K562 (cell line): ENCODE measurements around the gene DCXR. TPM values are rescaled to one million over a fixed set of nuclear protein-coding genes. Genes with fewer than 3 reads are reported as not detected.

Experiments
- ATAC-seq: fragments of 200-7000 bp; cut with Tn5 transposase; 3 replicates; pipeline ENCODE4 v1.9.1; 2020; ENCODE audit warnings: moderate library complexity
- BruUV-seq: library from RNA; stranded (reverse); fragments of 400-500 nt; replicated peaks from 2 replicates; lab custom pipeline; 2021; lab: Mats Ljungman, UMichigan
- CTCF ChIA-PET: fragments of 300-600 bp; formaldehyde crosslinking; extraction: SDS; loops from one replicate; lab custom pipeline; 2021; ENCODE audit warnings: low intra/inter-chr PET ratio; lab: Yijun Ruan, JAX
- POLR2A ChIA-PET: fragments of 300-600, 350-650 bp; sonication (Branson Sonifier 250); formaldehyde crosslinking; extraction: SDS; loops from one replicate; lab custom pipeline; 2021; ENCODE audit warnings: antibody characterized with exemption, inconsistent platforms; lab: Yijun Ruan, JAX
- DNase-seq, 4 experiments: peaks; one replicate each; pipeline versions ENCODE4 v3.0.0 to v3.0.0-alpha.2; 2011 to 2018; ENCODE audit warnings: low spot score in 3 of 4, mixed read lengths in 3 of 4; ENCODE audit errors: extremely low read depth in 1 of 4
- FAIRE-seq: peaks from 2 replicates; lab custom pipeline; 2011; peaks lifted over from hg19 to GRCh38; lab: Jason Lieb, UNC
- H2AFZ ChIP-seq: 2 replicates; pipeline ENCODE4 v1.6.0; 2011; ENCODE audit warnings: low read depth, low read length, control low read depth, inconsistent platforms
- H3K27ac ChIP-seq: fragments of 200-600 bp; 3 replicates; pipeline ENCODE4 v1.8.0; 2011; ENCODE audit warnings: low read depth, mild to moderate bottlenecking, control low read depth, inconsistent platforms, low read length, moderate library complexity, mixed read lengths; ENCODE audit errors: extremely low read depth
- H3K27me3 ChIP-seq, 2 experiments: fragments of 300-600 bp in 1 of 2; 2 replicates in 1 of 2; 3 replicates in 1 of 2; pipeline versions ENCODE4 v1.6.0 to v1.8.0; 2011; ENCODE audit warnings: inconsistent platforms in 2 of 2, low read length in 2 of 2, mild to moderate bottlenecking in 1 of 2, mixed read lengths in 1 of 2, moderate library complexity in 1 of 2; ENCODE audit not compliant: control insufficient read depth in 2 of 2, insufficient read depth in 2 of 2
- H3K36me3 ChIP-seq: fragments of 300-600 bp; 3 replicates; pipeline ENCODE4 v1.8.0; 2011; ENCODE audit warnings: mild to moderate bottlenecking, low read length, inconsistent platforms; ENCODE audit not compliant: control insufficient read depth, insufficient read depth
- H3K4me1 ChIP-seq, 2 experiments: fragments of 200-600 bp in 1 of 2; replicated peaks in 1 of 2; 2 replicates in 1 of 2; 3 replicates in 1 of 2; pipeline versions ENCODE4 v1.5.1 to v1.8.0; 2011; ENCODE audit warnings: inconsistent platforms in 2 of 2, low read length in 2 of 2, mild to moderate bottlenecking in 1 of 2, mixed read lengths in 1 of 2, moderate library complexity in 1 of 2; ENCODE audit not compliant: control insufficient read depth in 2 of 2, insufficient read depth in 2 of 2
- H3K4me2 ChIP-seq: 2 replicates; pipeline ENCODE4 v1.6.1; 2011; ENCODE audit warnings: low read length, control low read depth, inconsistent platforms, mixed read lengths; ENCODE audit not compliant: insufficient read depth
- H3K4me3 ChIP-seq: fragments of 200-600 bp; sonication (generic), shearing (Covaris generic); 2 replicates; pipeline ENCODE4 v1.5.1; 2016; ENCODE audit warnings: control low read depth, inconsistent platforms
- H3K79me2 ChIP-seq: fragments of 200-600 bp; 3 replicates; pipeline ENCODE4 v1.8.0; 2011; ENCODE audit warnings: low read length, inconsistent platforms; ENCODE audit not compliant: control insufficient read depth, insufficient read depth
- H3K9ac ChIP-seq, 2 experiments: 2 replicates each; pipeline versions ENCODE4 v1.6.0 to v1.6.1; 2011; ENCODE audit warnings: low read depth in 2 of 2, low read length in 2 of 2, control low read depth in 1 of 2, inconsistent platforms in 1 of 2, mild to moderate bottlenecking in 1 of 2, mixed read lengths in 1 of 2; ENCODE audit not compliant: insufficient read depth in 1 of 2
- H3K9me1 ChIP-seq: one replicate; pipeline ENCODE4 v1.6.0; 2011; ENCODE audit warnings: inconsistent platforms, mild to moderate bottlenecking, low read length, moderate library complexity; ENCODE audit not compliant: control insufficient read depth, insufficient read depth
- H3K9me3 ChIP-seq: replicated peaks from 2 replicates; pipeline ENCODE4 v1.5.1; 2011; ENCODE audit warnings: low read depth, low read length, inconsistent platforms; ENCODE audit not compliant: control insufficient read depth, insufficient read depth
- H4K20me1 ChIP-seq: replicated peaks from 2 replicates; pipeline ENCODE4 v1.6.1; 2011; ENCODE audit warnings: low read length, inconsistent platforms, mixed read lengths; ENCODE audit not compliant: control insufficient read depth, insufficient read depth
- ASH1L ChIP-seq: fragments of 450-650 bp; IDR thresholded peaks from 2 replicates; pipeline ENCODE4 v1.6.1; 2018; ENCODE audit warnings: borderline replicate concordance, mild to moderate bottlenecking, low read depth; ENCODE audit not compliant: partially characterized antibody
- ELF2 ChIP-seq: fragments of 250-450 bp; sonication (Bioruptor Pico); IDR thresholded peaks from 2 replicates; pipeline ENCODE4 v1.5.0; 2021; ENCODE audit warnings: mild to moderate bottlenecking
- ELF4 ChIP-seq: fragments of 450-650 bp; formaldehyde crosslinking; IDR thresholded peaks from 2 replicates; pipeline ENCODE4 v1.4.0; 2022; ENCODE audit warnings: missing genetic modification characterization
- ETS2 ChIP-seq: IDR thresholded peaks from 2 replicates; pipeline ENCODE4 v1.6.1; 2016; ENCODE audit warnings: borderline replicate concordance, missing genetic modification characterization, mild to moderate bottlenecking, moderate library complexity, missing compliant biosample characterization; ENCODE audit not compliant: poor library complexity, severe bottlenecking
- HNRNPH1 ChIP-seq: fragments of 200-400 bp; formaldehyde crosslinking; optimal IDR thresholded peaks from 2 replicates; pipeline ENCODE3; 2017; ENCODE audit warnings: low read depth, mild to moderate bottlenecking, low read length, moderate library complexity
- HNRNPK ChIP-seq: fragments of 200-400 bp; formaldehyde crosslinking; IDR thresholded peaks from one replicate; pipeline ENCODE4 v1.6.1; 2018; ENCODE audit warnings: mild to moderate bottlenecking, low read depth, low read length; ENCODE audit not compliant: poor library complexity, severe bottlenecking
- IRF2 ChIP-seq: sonication (generic); formaldehyde crosslinking; IDR thresholded peaks from 2 replicates; pipeline ENCODE4 v1.8.1; 2022; ENCODE audit warnings: mild to moderate bottlenecking, missing genetic modification reagents
- LEF1 ChIP-seq: fragments of 450-650 bp; IDR thresholded peaks from 2 replicates; pipeline ENCODE4 v1.6.1; 2016; ENCODE audit warnings: mild to moderate bottlenecking
- NCOA6 ChIP-seq: fragments of 450-650 bp; IDR thresholded peaks from 2 replicates; pipeline ENCODE4 v1.6.1; 2017; ENCODE audit warnings: mild to moderate bottlenecking
- NEUROD1 ChIP-seq: fragments of 150-350 bp; IDR thresholded peaks from 2 replicates; pipeline ENCODE4 v1.6.1; 2014; ENCODE audit warnings: borderline replicate concordance, low read length, low read depth; ENCODE audit not compliant: partially characterized antibody
- POLR2AphosphoS5 ChIP-seq: IDR thresholded peaks from 2 replicates; pipeline ENCODE4 v1.6.1; 2011; ENCODE audit warnings: mild to moderate bottlenecking, low read depth, low read length, moderate library complexity; ENCODE audit not compliant: control insufficient read depth, insufficient read depth
- PTTG1 ChIP-seq: fragments of 450-650 bp; IDR thresholded peaks from 2 replicates; pipeline ENCODE4 v1.6.1; 2016; ENCODE audit warnings: low read depth, mild to moderate bottlenecking, missing genetic modification characterization, missing compliant biosample characterization
- TCF3 ChIP-seq: sonication (generic); formaldehyde crosslinking; IDR thresholded peaks from 2 replicates; pipeline ENCODE4 v1.4.0; 2020; ENCODE audit warnings: mild to moderate bottlenecking, missing genetic modification reagents
- U2AF2 ChIP-seq: fragments of 200-400 bp; formaldehyde crosslinking; optimal IDR thresholded peaks from 2 replicates; pipeline ENCODE3; 2017; ENCODE audit warnings: low read depth, mild to moderate bottlenecking, low read length
- ZNF436 ChIP-seq: fragments of 250-450, 450-650 bp; sonication (Bioruptor Pico); formaldehyde crosslinking; IDR thresholded peaks from 2 replicates; pipeline ENCODE4 v1.7.0; 2020; ENCODE audit warnings: mild to moderate bottlenecking
- WGBS: fragments of 100-300 bp; shearing (Covaris generic); methylation state at CpG from one replicate; pipeline ENCODE4 v1.1.6; 2016; ENCODE audit warnings: low coverage, mixed read lengths; ENCODE audit not compliant: insufficient coverage; ENCODE audit errors: missing lambda C conversion rate; 5-methylcytosine and 5-hydroxymethylcytosine counted together
- in situ Hi-C: fragments of 300-500 bp; cut with MboI; formaldehyde crosslinking; loops from 4 replicates; pipeline ENCODE4 v1.15.0; 2018; ENCODE audit warnings: inconsistent platforms, mixed read lengths
- intact Hi-C: fragments of 100-400 bp; cut with micrococcal nuclease; formaldehyde crosslinking; loops from 2 replicates; pipeline ENCODE4 v1.14.2; 2022
- polyA plus RNA-seq, 8 experiments: library from polyadenylated mRNA; depleted of rRNA in 4 of 8; stranded (reverse) in 5 of 8; unstranded in 3 of 8; fragments of >200 nt; fragmentation: Nextera tagmentation in 2 of 8; fragmentation: Illumina TruSeq in 1 of 8; extraction: Ambion mirVana in 2 of 8; extraction: Trizol in 1 of 8; gene quantifications; 2 replicates each; pipeline versions ENCODE4 v1.2.1 to v1.2.3, GENCODE V29; 2011 to 2014; ENCODE audit warnings: inconsistent platforms in 1 of 8, missing spikeins in 1 of 8
- total RNA-seq, 7 experiments: library from RNA; depleted of rRNA in 6 of 7; stranded (reverse); fragments of >200 nt in 6 of 7; fragmentation: Illumina TruSeq in 2 of 7; extraction: Trizol in 2 of 7; gene quantifications; 2 replicates each; pipeline versions ENCODE4 v1.2.1 to v1.2.3, GENCODE V29; 2011 to 2021; ENCODE audit warnings: low replicate concordance in 1 of 7
- TF ChIP-seq, protein P1 (sequence below): sonication (generic); formaldehyde crosslinking; IDR thresholded peaks from 2 replicates; pipeline ENCODE4 v1.8.0; 2022; ENCODE audit warnings: mild to moderate bottlenecking, missing genetic modification reagents

The DCXR gene
- total and polyA plus RNA-seq, 9 of the 15 experiments (the other 6 are each of a cell fraction or from before 2014, with no cell fraction given), result 21.3 to 274 (median 156) TPM

DNA sequence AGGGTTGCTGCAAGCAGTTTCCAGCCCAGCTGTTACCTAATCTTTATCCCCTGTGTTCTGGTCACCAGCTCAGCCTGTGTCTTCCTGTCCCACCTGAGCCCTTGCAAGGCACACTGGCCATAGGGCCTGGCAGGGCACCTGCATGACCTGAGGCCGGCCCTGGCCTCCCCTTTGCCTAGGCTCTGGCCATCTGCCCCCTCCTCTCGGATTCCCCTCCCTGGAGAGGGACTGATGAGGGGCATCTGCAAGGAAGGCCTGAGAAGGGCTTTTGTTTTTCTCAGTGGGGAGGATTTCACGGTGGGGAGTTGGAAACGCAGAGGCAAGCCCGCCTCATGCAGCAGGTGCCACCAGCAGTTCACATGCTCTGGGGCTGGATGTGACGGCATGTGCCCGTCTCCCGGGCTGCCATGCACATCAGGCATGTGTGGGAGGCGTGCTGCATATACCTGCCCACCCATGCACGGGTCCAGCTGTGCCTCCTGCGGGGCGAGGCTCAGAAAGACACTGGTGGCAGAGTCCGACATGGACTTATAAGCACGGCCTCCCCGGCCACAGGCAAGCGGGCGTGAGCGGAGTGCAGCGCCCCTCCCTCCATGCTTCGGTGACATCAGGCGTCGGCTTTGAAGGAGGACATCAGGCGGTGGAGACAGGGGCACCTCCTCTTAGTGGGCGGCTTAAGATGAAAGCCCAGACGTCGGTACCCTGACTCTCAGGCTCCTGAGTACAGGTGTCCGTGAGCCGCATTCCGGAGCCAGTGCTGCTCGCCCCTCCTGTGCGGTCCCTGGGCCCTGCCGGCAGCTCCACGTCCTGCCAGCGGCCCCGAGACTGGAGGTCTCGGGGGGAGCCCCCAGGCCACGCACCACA is 43.5 kb downstream of the DCXR start:
- in situ Hi-C loops (no loop called here), intact Hi-C loops (no loop called here)
- peaks cover 3% of the 10 kb centered on the region for H3K9me1 ChIP-seq
- no peaks in the 10 kb centered on the region for H3K79me2 ChIP-seq
- H3K9ac ChIP-seq, result peak overlapping the region in 1 of 2 experiments; percentile 74; a peak in 2 of 4 replicates
- no peak overlapping the region for H2AFZ ChIP-seq
- DNase-seq (no peak), ATAC-seq (no peak), FAIRE-seq (no peak)
- no peak overlapping the region for H3K27ac ChIP-seq
- WGBS, result 87% methylated on average over 36 of the region's 37 CpGs
- POLR2A ChIA-PET, result interaction anchor here (0.7 kb wide), 2 partner anchors 27 to 29 kb away, joined by 3 read pairs; partner anchors contain the start of gene LRRC45
- no TSS peak for BruUV-seq
- H4K20me1 ChIP-seq, result no peaks in the 10 kb centered on the region
- peaks cover 10% of the 10 kb centered on the region; the same call in 1 of the 3 replicates for H3K36me3 ChIP-seq
- no peak overlapping the region for H3K4me3 ChIP-seq
- no peaks in the 10 kb centered on the region for H3K27me3 ChIP-seq
- no peaks in the 10 kb centered on the region for H3K9me3 ChIP-seq
- CTCF ChIA-PET, result no interaction called here
- peaks cover 0 to 58% of the 10 kb centered on the region in 2 experiments; a peak in 2 of 5 replicates for H3K4me1 ChIP-seq
- no peak overlapping the region for H3K4me2 ChIP-seq
- TF ChIP-seq ELF2 (CRISPR knock-in tag) (no peak), NCOA6 (no peak), HNRNPK (no peak), NEUROD1 (no peak), ZNF436 (CRISPR knock-in tag) (no peak), ASH1L (no peak), U2AF2 (no peak), ELF4 (CRISPR knock-in tag) (no peak), IRF2 (CRISPR knock-in tag) (no peak), LEF1 (no peak), HNRNPH1 (no peak), POLR2AphosphoS5 (no peak), PTTG1 (tag) (no peak), ETS2 (tag) (no peak), TCF3 (CRISPR knock-in tag) (no peak)
- TF ChIP-seq, protein P1, sequence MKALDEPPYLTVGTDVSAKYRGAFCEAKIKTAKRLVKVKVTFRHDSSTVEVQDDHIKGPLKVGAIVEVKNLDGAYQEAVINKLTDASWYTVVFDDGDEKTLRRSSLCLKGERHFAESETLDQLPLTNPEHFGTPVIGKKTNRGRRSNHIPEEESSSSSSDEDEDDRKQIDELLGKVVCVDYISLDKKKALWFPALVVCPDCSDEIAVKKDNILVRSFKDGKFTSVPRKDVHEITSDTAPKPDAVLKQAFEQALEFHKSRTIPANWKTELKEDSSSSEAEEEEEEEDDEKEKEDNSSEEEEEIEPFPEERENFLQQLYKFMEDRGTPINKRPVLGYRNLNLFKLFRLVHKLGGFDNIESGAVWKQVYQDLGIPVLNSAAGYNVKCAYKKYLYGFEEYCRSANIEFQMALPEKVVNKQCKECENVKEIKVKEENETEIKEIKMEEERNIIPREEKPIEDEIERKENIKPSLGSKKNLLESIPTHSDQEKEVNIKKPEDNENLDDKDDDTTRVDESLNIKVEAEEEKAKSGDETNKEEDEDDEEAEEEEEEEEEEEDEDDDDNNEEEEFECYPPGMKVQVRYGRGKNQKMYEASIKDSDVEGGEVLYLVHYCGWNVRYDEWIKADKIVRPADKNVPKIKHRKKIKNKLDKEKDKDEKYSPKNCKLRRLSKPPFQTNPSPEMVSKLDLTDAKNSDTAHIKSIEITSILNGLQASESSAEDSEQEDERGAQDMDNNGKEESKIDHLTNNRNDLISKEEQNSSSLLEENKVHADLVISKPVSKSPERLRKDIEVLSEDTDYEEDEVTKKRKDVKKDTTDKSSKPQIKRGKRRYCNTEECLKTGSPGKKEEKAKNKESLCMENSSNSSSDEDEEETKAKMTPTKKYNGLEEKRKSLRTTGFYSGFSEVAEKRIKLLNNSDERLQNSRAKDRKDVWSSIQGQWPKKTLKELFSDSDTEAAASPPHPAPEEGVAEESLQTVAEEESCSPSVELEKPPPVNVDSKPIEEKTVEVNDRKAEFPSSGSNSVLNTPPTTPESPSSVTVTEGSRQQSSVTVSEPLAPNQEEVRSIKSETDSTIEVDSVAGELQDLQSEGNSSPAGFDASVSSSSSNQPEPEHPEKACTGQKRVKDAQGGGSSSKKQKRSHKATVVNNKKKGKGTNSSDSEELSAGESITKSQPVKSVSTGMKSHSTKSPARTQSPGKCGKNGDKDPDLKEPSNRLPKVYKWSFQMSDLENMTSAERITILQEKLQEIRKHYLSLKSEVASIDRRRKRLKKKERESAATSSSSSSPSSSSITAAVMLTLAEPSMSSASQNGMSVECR, result no peak
